Measurements from ENCODE around the gene ERC1. TPM values are rescaled to one million over a fixed set of nuclear protein-coding genes. Genes with fewer than 3 reads are reported as not detected.

Gene ERC1
- total and polyA plus RNA-seq, 2 donors (not counting 3 experiments of a cell fraction or from before 2014, with no cell fraction given): 11.7 to 66.1 TPM

DNA sequence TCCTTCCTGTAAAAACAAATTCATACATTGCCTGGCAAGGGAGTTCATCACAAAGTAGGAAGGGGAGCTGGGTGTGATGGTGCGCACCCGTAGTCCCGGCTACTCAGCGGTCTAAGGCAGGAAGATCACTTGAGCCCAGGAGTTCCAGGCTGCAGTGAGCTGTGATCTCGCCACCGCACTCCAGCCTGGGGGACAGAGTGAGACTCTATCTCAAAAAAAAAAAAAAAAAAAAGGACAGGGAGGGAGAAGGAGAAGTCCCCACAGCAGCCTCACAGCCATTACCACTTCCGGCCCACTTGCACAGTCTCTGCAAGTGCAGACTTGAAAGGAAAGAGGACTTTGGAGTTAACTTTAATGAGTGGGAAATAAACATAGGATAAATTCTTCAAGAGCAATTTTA, 482.4 kb downstream of the ERC1 start:
- DNase-seq (ENCODE audit: low read depth, low spot score) (peak; percentile 6), FAIRE-seq (no peak)
- Histone ChIP-seq H3K27ac (ENCODE audit: insufficient read depth, low read depth, low read length) (no peak overlapping the region), H3K9ac (replicated peaks; ENCODE audit: extremely low read depth, insufficient read depth, low read length) (peak overlapping the region; percentile 19), H2AFZ (ENCODE audit: low read depth, low read length) (no peak overlapping the region), H3K79me2 (ENCODE audit: control insufficient read depth, insufficient read depth, low read length) (no peaks in the 10 kb centered on the region), H3K4me2 (ENCODE audit: insufficient read depth, low read length) (peak overlapping the region; percentile 77), H3K4me3 (replicated peaks in 1 of 3; ENCODE audit: insufficient read depth in 1 of 3, low read depth in 1 of 3, low read length in 3 of 3) (no peak overlapping the region), H3K4me1 (ENCODE audit: control insufficient read depth, extremely low read depth, insufficient read depth, low read length) (peaks cover 27% of the 10 kb centered on the region), H3K27me3 (ENCODE audit: control insufficient read depth in 2 of 2, insufficient read depth in 2 of 2, low read length in 2 of 2) (peaks cover 14 to 39% of the 10 kb centered on the region in 2 experiments), H3K36me3 (ENCODE audit: control insufficient read depth in 2 of 2, extremely low read depth in 1 of 2, insufficient read depth in 2 of 2, low read length in 2 of 2) (no peaks in the 10 kb centered on the region), H3K9me3 (replicated peaks; ENCODE audit: control insufficient read depth, insufficient read depth, low read length) (no peaks in the 10 kb centered on the region), H3K9me1 (replicated peaks; ENCODE audit: control insufficient read depth, extremely low read depth, insufficient read depth, low read length) (no peaks in the 10 kb centered on the region), H4K20me1 (replicated peaks; ENCODE audit: control insufficient read depth, extremely low read depth, insufficient read depth, low read length) (peaks cover 5% of the 10 kb centered on the region)
- dilution Hi-C loops (cut with MboI; ENCODE audit: extremely low pct_ligation_motif_present, low sequenced_read_pairs): no loop called here
- TF ChIP-seq POLR2AphosphoS5 (IDR thresholded peaks at IDR 0.05; ENCODE audit: insufficient read depth, low read depth, low read length) (no peak), FOS (IDR thresholded peaks at IDR 0.05; ENCODE audit: borderline replicate concordance, insufficient read depth, low read length) (no peak), EZH2 (IDR thresholded peaks at IDR 0.05; ENCODE audit: borderline replicate concordance, low read depth, low read length, severe bottlenecking) (no peak), POLR2A (IDR thresholded peaks at IDR 0.05; ENCODE audit: low read depth, low read length) (no peak), MYC (IDR thresholded peaks at IDR 0.05; ENCODE audit: low read depth, low read length) (no peak), JUN (IDR thresholded peaks at IDR 0.05; ENCODE audit: borderline replicate concordance, insufficient read depth, insufficient read length, low read depth) (no peak), GATA2 (IDR thresholded peaks at IDR 0.05; ENCODE audit: insufficient read depth, insufficient read length, low read depth, low read length) (no peak)
- TF ChIP-seq, protein P1, sequence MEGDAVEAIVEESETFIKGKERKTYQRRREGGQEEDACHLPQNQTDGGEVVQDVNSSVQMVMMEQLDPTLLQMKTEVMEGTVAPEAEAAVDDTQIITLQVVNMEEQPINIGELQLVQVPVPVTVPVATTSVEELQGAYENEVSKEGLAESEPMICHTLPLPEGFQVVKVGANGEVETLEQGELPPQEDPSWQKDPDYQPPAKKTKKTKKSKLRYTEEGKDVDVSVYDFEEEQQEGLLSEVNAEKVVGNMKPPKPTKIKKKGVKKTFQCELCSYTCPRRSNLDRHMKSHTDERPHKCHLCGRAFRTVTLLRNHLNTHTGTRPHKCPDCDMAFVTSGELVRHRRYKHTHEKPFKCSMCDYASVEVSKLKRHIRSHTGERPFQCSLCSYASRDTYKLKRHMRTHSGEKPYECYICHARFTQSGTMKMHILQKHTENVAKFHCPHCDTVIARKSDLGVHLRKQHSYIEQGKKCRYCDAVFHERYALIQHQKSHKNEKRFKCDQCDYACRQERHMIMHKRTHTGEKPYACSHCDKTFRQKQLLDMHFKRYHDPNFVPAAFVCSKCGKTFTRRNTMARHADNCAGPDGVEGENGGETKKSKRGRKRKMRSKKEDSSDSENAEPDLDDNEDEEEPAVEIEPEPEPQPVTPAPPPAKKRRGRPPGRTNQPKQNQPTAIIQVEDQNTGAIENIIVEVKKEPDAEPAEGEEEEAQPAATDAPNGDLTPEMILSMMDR (IDR thresholded peaks at IDR 0.05; ENCODE audit: extremely low read depth in 1 of 2, insufficient read depth in 1 of 2, low read depth in 1 of 2, low read length in 2 of 2): no peak
- TF ChIP-seq, protein P2, sequence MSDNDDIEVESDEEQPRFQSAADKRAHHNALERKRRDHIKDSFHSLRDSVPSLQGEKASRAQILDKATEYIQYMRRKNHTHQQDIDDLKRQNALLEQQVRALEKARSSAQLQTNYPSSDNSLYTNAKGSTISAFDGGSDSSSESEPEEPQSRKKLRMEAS (IDR thresholded peaks at IDR 0.05; ENCODE audit: insufficient read depth, insufficient read length): no peak
- POLR2A ChIA-PET: interaction anchor here (0.6 to 1.0 kb wide), 2 partner anchors 9 to 10 kb away, joined by 3 to 10 read pairs; no protein-coding TSS in a partner anchor
- CTCF ChIA-PET: interaction anchor here (1.0 to 4.1 kb wide), 2 partner anchors 355 to 358 kb away, joined by 3 to 40 read pairs; no protein-coding TSS in a partner anchor
- BruUV-seq (replicated peaks): no TSS peak
- intact Hi-C loops (cut with micrococcal nuclease): loop anchor here (5.0 kb wide), 1 partner anchor 356 kb away; no protein-coding TSS in a partner anchor
